Kidney (tissue), 14 donors: Measurements from ENCODE around the gene MFN1. TPM values are rescaled to one million over a fixed set of nuclear protein-coding genes. Genes with fewer than 3 reads are reported as not detected.

Experiments
- DNase-seq, 5 donors: peaks; one replicate each; pipeline ENCODE4 v3.0.0-alpha.2; 2013 to 2020
- FAIRE-seq: peaks from 2 replicates; lab custom pipeline; 2012; peaks lifted over from hg19 to GRCh38; lab: Jason Lieb, UNC
- H3K27ac ChIP-seq, 2 donors: one replicate each; pipeline ENCODE4 v1.7.0; 2013; ENCODE audit warnings: low read depth in 2 of 2, low read length in 2 of 2, inconsistent platforms in 1 of 2
- H3K27me3 ChIP-seq: one replicate; pipeline ENCODE4 v1.7.1; 2013; ENCODE audit warnings: low read length, inconsistent platforms; ENCODE audit not compliant: control insufficient read depth, insufficient read depth
- H3K36me3 ChIP-seq, 3 donors: one replicate each; pipeline versions ENCODE4 v1.7.0 to v1.7.1; 2013; ENCODE audit warnings: low read length in 3 of 3, control low read depth in 1 of 3, inconsistent platforms in 1 of 3; ENCODE audit not compliant: insufficient read depth in 3 of 3, control insufficient read depth in 2 of 3
- H3K4me1 ChIP-seq, 3 donors: one replicate each; pipeline versions ENCODE4 v1.7.0 to v1.7.1; 2013; ENCODE audit warnings: low read length in 3 of 3, inconsistent platforms in 1 of 3, low read depth in 1 of 3; ENCODE audit not compliant: control insufficient read depth in 2 of 3, insufficient read depth in 2 of 3
- H3K4me3 ChIP-seq, 3 donors: one replicate each; pipeline versions ENCODE4 v1.7.0 to v1.8.1; 2013; ENCODE audit warnings: low read length in 3 of 3, control low read depth in 1 of 3, inconsistent platforms in 1 of 3
- H3K9ac ChIP-seq, 3 donors: one replicate each; pipeline versions ENCODE4 v1.7.0 to v1.7.1; 2013; ENCODE audit warnings: low read length in 3 of 3, control low read depth in 1 of 3, inconsistent platforms in 1 of 3
- H3K9me3 ChIP-seq, 3 donors: one replicate each; pipeline versions ENCODE4 v1.7.0 to v1.7.1; 2013; ENCODE audit warnings: low read length in 3 of 3, control low read depth in 1 of 3, inconsistent platforms in 1 of 3; ENCODE audit not compliant: control insufficient read depth in 2 of 3, insufficient read depth in 1 of 3
- intact Hi-C: fragments of 100-400 bp; cut with DNase I; formaldehyde crosslinking; loops from one replicate; pipeline ENCODE4 v1.11.1; 2022
- polyA plus RNA-seq: library from polyadenylated mRNA; stranded (reverse); fragments of 350-450 nt; fragmentation: Illumina TruSeq; extraction: RNeasy Lipid Tissue Mini Kit (QIAGEN cat#74804); gene quantifications from one replicate; pipeline ENCODE4 v1.2.3, GENCODE V29; 2014; ENCODE audit warnings: low read depth, low replicate concordance; ENCODE audit not compliant: insufficient read depth
- total RNA-seq: library from RNA; stranded (reverse); fragmentation: NEBNext Ultra II Directional; extraction: Animal tissue kit (Norgen Biotek cat#: 25700); gene quantifications from one replicate; pipeline ENCODE4 v1.2.1, GENCODE V29; 2021
- TF ChIP-seq, protein P1 (sequence below): IDR thresholded peaks from 3 replicates; pipeline ENCODE4 v1.5.1; 2012; ENCODE audit warnings: mild to moderate bottlenecking, moderate library complexity, borderline replicate concordance; ENCODE audit not compliant: insufficient read depth; ENCODE audit errors: extremely low read depth
- donor health status: control.
- donor health status: control.
- donor health status: control.
- donor health status: control.
- donor health status: control.
- donor health status: DM: yes; HTN: yes; CAD: no.
- donor health status: Normal renal cell carcinoma (clear cell type).

The MFN1 gene
- total and polyA plus RNA-seq, 2 donors from 2014 or later, result 16.6 to 50.2 TPM

DNA sequence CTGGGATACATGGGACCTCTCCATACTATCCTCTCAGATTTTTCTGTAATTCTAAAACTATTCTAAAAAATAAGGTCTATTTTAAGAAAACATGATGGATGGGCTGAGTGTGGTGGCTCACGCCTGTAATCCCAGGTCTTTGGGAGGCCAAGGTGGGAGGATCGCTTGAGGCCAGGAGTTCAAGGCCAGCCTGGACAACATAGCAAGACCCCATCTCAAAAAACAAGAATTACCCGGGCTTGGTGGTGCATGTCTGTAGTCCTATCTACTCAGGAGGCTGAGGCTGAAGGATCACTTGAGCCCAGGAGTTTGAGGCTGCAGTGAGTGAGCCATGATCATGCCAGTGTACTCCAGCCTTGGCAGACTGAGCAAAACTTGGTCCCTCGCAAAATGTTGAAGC is 15.3 kb upstream of the MFN1 start:
- DNase-seq (no peak), FAIRE-seq (no peak)
- Histone ChIP-seq H3K9ac (no peak overlapping the region), H3K4me1 (no peaks in the 10 kb centered on the region), H3K4me3 (no peak overlapping the region), H3K27ac (no peak overlapping the region), H3K36me3 (peaks cover 15 to 44% (median 24%) of the 10 kb centered on the region in 3 donors), H3K9me3 (no peaks in the 10 kb centered on the region), H3K27me3 (no peaks in the 10 kb centered on the region)
- intact Hi-C loops, result no loop called here
- TF ChIP-seq, protein P1, sequence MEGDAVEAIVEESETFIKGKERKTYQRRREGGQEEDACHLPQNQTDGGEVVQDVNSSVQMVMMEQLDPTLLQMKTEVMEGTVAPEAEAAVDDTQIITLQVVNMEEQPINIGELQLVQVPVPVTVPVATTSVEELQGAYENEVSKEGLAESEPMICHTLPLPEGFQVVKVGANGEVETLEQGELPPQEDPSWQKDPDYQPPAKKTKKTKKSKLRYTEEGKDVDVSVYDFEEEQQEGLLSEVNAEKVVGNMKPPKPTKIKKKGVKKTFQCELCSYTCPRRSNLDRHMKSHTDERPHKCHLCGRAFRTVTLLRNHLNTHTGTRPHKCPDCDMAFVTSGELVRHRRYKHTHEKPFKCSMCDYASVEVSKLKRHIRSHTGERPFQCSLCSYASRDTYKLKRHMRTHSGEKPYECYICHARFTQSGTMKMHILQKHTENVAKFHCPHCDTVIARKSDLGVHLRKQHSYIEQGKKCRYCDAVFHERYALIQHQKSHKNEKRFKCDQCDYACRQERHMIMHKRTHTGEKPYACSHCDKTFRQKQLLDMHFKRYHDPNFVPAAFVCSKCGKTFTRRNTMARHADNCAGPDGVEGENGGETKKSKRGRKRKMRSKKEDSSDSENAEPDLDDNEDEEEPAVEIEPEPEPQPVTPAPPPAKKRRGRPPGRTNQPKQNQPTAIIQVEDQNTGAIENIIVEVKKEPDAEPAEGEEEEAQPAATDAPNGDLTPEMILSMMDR, result no peak

DNA sequence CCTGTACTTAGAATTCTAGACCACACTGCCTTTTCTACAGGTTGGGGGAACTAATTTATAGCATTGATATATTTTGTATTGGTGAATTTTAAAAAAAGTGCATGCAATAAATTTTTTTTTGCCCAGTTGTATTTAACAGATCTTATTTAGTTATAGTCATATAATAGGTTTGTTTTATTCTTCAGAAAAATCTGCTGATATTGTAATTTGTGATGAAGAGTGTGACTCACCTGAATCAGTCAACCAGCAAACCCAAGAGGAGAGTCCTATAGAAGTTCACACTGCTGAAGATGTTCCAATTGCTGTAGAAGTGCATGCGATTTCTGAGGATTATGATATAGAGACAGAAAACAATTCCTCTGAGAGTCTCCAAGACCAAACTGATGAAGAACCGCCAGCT is 14.4 kb upstream of the MFN1 start:
- TF ChIP-seq, protein P1, result no peak
- H3K27me3 ChIP-seq, result no peaks in the 10 kb centered on the region
- no peak overlapping the region for H3K4me3 ChIP-seq
- H3K36me3 ChIP-seq, result peaks cover 15 to 44% (median 24%) of the 10 kb centered on the region in 3 donors
- no peak for DNase-seq
- FAIRE-seq, result no peak
- no peak overlapping the region for H3K27ac ChIP-seq
- H3K9me3 ChIP-seq, result no peaks in the 10 kb centered on the region
- intact Hi-C loops, result no loop called here
- no peaks in the 10 kb centered on the region for H3K4me1 ChIP-seq
- no peak overlapping the region for H3K9ac ChIP-seq

GRCh38 chr3:179336345-179336929 is 11.1 kb upstream of the MFN1 start:
- TF ChIP-seq, protein P1, result no peak
- Histone ChIP-seq H3K9me3 (no peaks in the 10 kb centered on the region), H3K9ac (no peak overlapping the region), H3K36me3 (peaks cover 5 to 21% (median 9%) of the 10 kb centered on the region in 3 donors), H3K4me3 (no peak overlapping the region), H3K27me3 (no peaks in the 10 kb centered on the region), H3K4me1 (no peaks in the 10 kb centered on the region), H3K27ac (no peak overlapping the region)
- DNase-seq (no peak), FAIRE-seq (no peak)
- intact Hi-C loops, result no loop called here
